Measurements from ENCODE around the gene RXRA. TPM values are rescaled to one million over a fixed set of nuclear protein-coding genes. Genes with fewer than 3 reads are reported as not detected.

Gene RXRA
- total RNA-seq, 1 donor from 2014 or later, result 83.3 TPM

- H3K27me3 Mint-ChIP-seq (ENCODE audit: unreplicated experiment), result peaks cover 5% of the 10 kb centered on the region
- no peaks in the 10 kb centered on the region for H3K9me3 Mint-ChIP-seq (ENCODE audit: unreplicated experiment)
- no peak for DNase-seq (ENCODE audit: low spot score)
- H3K36me3 Mint-ChIP-seq (ENCODE audit: low read depth, unreplicated experiment), result no peaks in the 10 kb centered on the region
- no peaks in the 10 kb centered on the region for H3K4me1 Mint-ChIP-seq (ENCODE audit: unreplicated experiment)
- H3K4me3 Mint-ChIP-seq (ENCODE audit: unreplicated experiment), result no peak overlapping the region
- TF ChIP-seq CTCF (IDR thresholded peaks at IDR 0.05; ENCODE audit: unreplicated experiment), result no peak
- no peak overlapping the region for H3K27ac Mint-ChIP-seq (ENCODE audit: unreplicated experiment)
Observed at GRCh38 chr9:134299883-134300282, 26.4 kb upstream of the RXRA start.

- Mint-ChIP-seq H3K4me3 (ENCODE audit: unreplicated experiment) (no peak overlapping the region), H3K9me3 (ENCODE audit: unreplicated experiment) (no peaks in the 10 kb centered on the region), H3K4me1 (ENCODE audit: unreplicated experiment) (no peaks in the 10 kb centered on the region), H3K27ac (ENCODE audit: unreplicated experiment) (no peak overlapping the region), H3K27me3 (ENCODE audit: unreplicated experiment) (peaks cover 3% of the 10 kb centered on the region), H3K36me3 (ENCODE audit: low read depth, unreplicated experiment) (no peaks in the 10 kb centered on the region)
- no peak for TF ChIP-seq CTCF (IDR thresholded peaks at IDR 0.05; ENCODE audit: unreplicated experiment)
- DNase-seq (ENCODE audit: low spot score), result no peak
Observed at GRCh38 chr9:134301387-134302129, 24.7 kb upstream of the RXRA start.

GRCh38 chr9:134302130-134302817, 24.0 kb upstream of the RXRA start:
- Mint-ChIP-seq H3K27me3 (ENCODE audit: unreplicated experiment) (peaks cover 3% of the 10 kb centered on the region), H3K9me3 (ENCODE audit: unreplicated experiment) (no peaks in the 10 kb centered on the region), H3K4me3 (ENCODE audit: unreplicated experiment) (no peak overlapping the region), H3K4me1 (ENCODE audit: unreplicated experiment) (no peaks in the 10 kb centered on the region), H3K27ac (ENCODE audit: unreplicated experiment) (no peak overlapping the region), H3K36me3 (ENCODE audit: low read depth, unreplicated experiment) (no peaks in the 10 kb centered on the region)
- DNase-seq (ENCODE audit: low spot score), result no peak
- TF ChIP-seq CTCF (IDR thresholded peaks at IDR 0.05; ENCODE audit: unreplicated experiment), result no peak

- Mint-ChIP-seq H3K27me3 (ENCODE audit: unreplicated experiment) (peaks cover 2% of the 10 kb centered on the region), H3K36me3 (ENCODE audit: low read depth, unreplicated experiment) (no peaks in the 10 kb centered on the region), H3K4me3 (ENCODE audit: unreplicated experiment) (no peak overlapping the region), H3K9me3 (ENCODE audit: unreplicated experiment) (no peaks in the 10 kb centered on the region), H3K4me1 (ENCODE audit: unreplicated experiment) (no peaks in the 10 kb centered on the region), H3K27ac (ENCODE audit: unreplicated experiment) (no peak overlapping the region)
- DNase-seq (ENCODE audit: low spot score), result no peak
- no peak for TF ChIP-seq CTCF (IDR thresholded peaks at IDR 0.05; ENCODE audit: unreplicated experiment)
Observed at GRCh38 chr9:134303601-134304000, 22.7 kb upstream of the RXRA start.

- peaks cover 2% of the 10 kb centered on the region for H3K27me3 Mint-ChIP-seq (ENCODE audit: unreplicated experiment)
- no peaks in the 10 kb centered on the region for H3K9me3 Mint-ChIP-seq (ENCODE audit: unreplicated experiment)
- no peak for TF ChIP-seq CTCF (IDR thresholded peaks at IDR 0.05; ENCODE audit: unreplicated experiment)
- no peak for DNase-seq (ENCODE audit: low spot score)
- H3K27ac Mint-ChIP-seq (ENCODE audit: unreplicated experiment), result no peak overlapping the region
- no peaks in the 10 kb centered on the region for H3K4me1 Mint-ChIP-seq (ENCODE audit: unreplicated experiment)
- no peak overlapping the region for H3K4me3 Mint-ChIP-seq (ENCODE audit: unreplicated experiment)
- no peaks in the 10 kb centered on the region for H3K36me3 Mint-ChIP-seq (ENCODE audit: low read depth, unreplicated experiment)
Observed at GRCh38 chr9:134304261-134304660, 22.0 kb upstream of the RXRA start.
